HEK293T (cell line): ENCODE results near the gene RPGRIP1L.

Source experiments
- BHLHE40 ChIP-seq: fragments of 450-650 bp; IDR thresholded peaks from 2 replicates; pipeline ENCODE4 v1.6.1; 2016; ENCODE audit warnings: mild to moderate bottlenecking, moderate library complexity, borderline replicate concordance
- FOXA1 ChIP-seq: fragments of 450-650 bp; IDR thresholded peaks from 2 replicates; pipeline ENCODE4 v1.6.1; 2016; ENCODE audit warnings: mild to moderate bottlenecking
- FOXK2 ChIP-seq: fragments of 450-650 bp; IDR thresholded peaks from 2 replicates; pipeline ENCODE4 v1.6.1; 2016; ENCODE audit warnings: mild to moderate bottlenecking
- FOXM1 ChIP-seq: fragments of 450-650 bp; IDR thresholded peaks from 2 replicates; pipeline ENCODE4 v1.6.1; 2017; ENCODE audit warnings: mild to moderate bottlenecking, borderline replicate concordance
- L3MBTL2 ChIP-seq: fragments of 450-650 bp; conservative IDR thresholded peaks from 2 replicates; pipeline ENCODE4 v1.6.1; 2016; ENCODE audit warnings: mild to moderate bottlenecking
- LEF1 ChIP-seq: fragments of 450-650 bp; IDR thresholded peaks from 2 replicates; pipeline ENCODE4 v1.6.1; 2017; ENCODE audit warnings: mild to moderate bottlenecking, borderline replicate concordance
- NFRKB ChIP-seq: fragments of 450-650 bp; IDR thresholded peaks from 2 replicates; pipeline ENCODE4 v1.6.1; 2016; ENCODE audit warnings: mild to moderate bottlenecking, moderate library complexity
- PKNOX1 ChIP-seq: fragments of 450-650 bp; IDR thresholded peaks from 2 replicates; pipeline ENCODE4 v1.6.1; 2016
- SP1 ChIP-seq: fragments of 450-650 bp; IDR thresholded peaks from 2 replicates; pipeline ENCODE4 v1.6.1; 2017
- SUZ12 ChIP-seq: fragments of 450-650 bp; IDR thresholded peaks from 2 replicates; pipeline ENCODE4 v1.6.1; 2016; ENCODE audit warnings: mild to moderate bottlenecking
- TARDBP ChIP-seq: fragments of 450-650 bp; IDR thresholded peaks from 2 replicates; pipeline ENCODE4 v1.6.1; 2016

GRCh38 chr16:53664724-53665345, 38.8 kb downstream of the RPGRIP1L start:
- TF ChIP-seq NFRKB (no peak), FOXK2 (no peak), SUZ12 (no peak), PKNOX1 (no peak), SP1 (no peak), BHLHE40 (no peak), FOXA1 (no peak), FOXM1 (no peak), LEF1 (no peak), L3MBTL2 (no peak), TARDBP (no peak)
